NOMO-1 treated with dmso at 0.1 percent for 144 hours (cell line): ENCODE measurements around the gene KRTAP4-7.
"Not testable (repeated sequence)": the region's sequence is repeated elsewhere in the genome, so short reads cannot be mapped to it uniquely, and the experiment has no call there.

Source experiments
- DNase-seq: peaks from one replicate; lab custom pipeline; 2025; ENCODE audit not compliant: unreplicated experiment; lab: John Stamatoyannopoulos, UW

Gene KRTAP4-7

GRCh38 chr17:41065016-41065689 lies 18.8 kb upstream of the KRTAP4-7 start:
- not testable (repeated sequence) for DNase-seq

- DNase-seq = no peak
Observed at GRCh38 chr17:41065829-41066624, 17.9 kb upstream of the KRTAP4-7 start, which contains the start of gene KRTAP2-4. KRTAP2-4 (minus strand) TSS chr17:41065879; CDS start chr17:41065845, 34 bp downstream.

GRCh38 chr17:41067281-41067680 lies 16.7 kb upstream of the KRTAP4-7 start:
- no peak for DNase-seq

GRCh38 chr17:41069031-41069430 lies 14.9 kb upstream of the KRTAP4-7 start:
- DNase-seq = no peak

GRCh38 chr17:41071606-41072360 lies 12.2 kb upstream of the KRTAP4-7 start:
- DNase-seq = no peak

- no peak for DNase-seq
Observed at GRCh38 chr17:41073676-41074075, 10.3 kb upstream of the KRTAP4-7 start.

- DNase-seq = no peak
Observed at GRCh38 chr17:41076788-41077187, 7.2 kb upstream of the KRTAP4-7 start.

- DNase-seq = no peak
Observed at GRCh38 chr17:41082626-41083025, 1.3 kb upstream of the KRTAP4-7 start.

GRCh38 chr17:41083427-41083826 lies 523 bp upstream of the KRTAP4-7 start:
- not testable (repeated sequence) for DNase-seq

- DNase-seq = not testable (repeated sequence)
Observed at GRCh38 chr17:41088760-41089352, 4.9 kb downstream of the KRTAP4-7 start.

- DNase-seq = no peak
Observed at GRCh38 chr17:41096055-41096454, 12.1 kb downstream of the KRTAP4-7 start.

- DNase-seq = no peak
Observed at GRCh38 chr17:41098042-41098441, 14.1 kb downstream of the KRTAP4-7 start, which contains the start of gene KRTAP4-8. KRTAP4-8 (minus strand) TSS chr17:41098142; CDS start chr17:41098084, 58 bp downstream.

GRCh38 chr17:41098481-41098880 lies 14.5 kb downstream of the KRTAP4-7 start:
- no peak for DNase-seq

GRCh38 chr17:41099682-41100480 lies 15.9 kb downstream of the KRTAP4-7 start:
- DNase-seq = not testable (repeated sequence)

- no peak for DNase-seq
Observed at GRCh38 chr17:41101586-41102259, 17.8 kb downstream of the KRTAP4-7 start, which contains the start of gene KRTAP4-16. KRTAP4-16 (minus strand) TSS chr17:41102209; CDS start chr17:41102209, 0 bp downstream.

GRCh38 chr17:41103896-41104295 lies 19.9 kb downstream of the KRTAP4-7 start:
- DNase-seq = no peak

- not testable (repeated sequence) for DNase-seq
Observed at GRCh38 chr17:41104386-41105038, 20.6 kb downstream of the KRTAP4-7 start.

- not testable (repeated sequence) for DNase-seq
Observed at GRCh38 chr17:41105347-41105746, 21.4 kb downstream of the KRTAP4-7 start, which contains the start of gene KRTAP4-9. KRTAP4-9 (plus strand) TSS chr17:41105389; CDS start chr17:41105389, 0 bp downstream.

- no peak for DNase-seq
Observed at GRCh38 chr17:41107941-41108450, 24.0 kb downstream of the KRTAP4-7 start.
